NOMO-1 treated with dmso at 0.1 percent for 144 hours (cell line): Measurements from ENCODE around the gene LPXN.
A peak's percentile ranks its signal among the peaks of the same experiment; 100 is the strongest.

Experiments
- DNase-seq: peaks from one replicate; lab custom pipeline; 2025; ENCODE audit not compliant: unreplicated experiment; lab: John Stamatoyannopoulos, UW

LPXN gene

DNA sequence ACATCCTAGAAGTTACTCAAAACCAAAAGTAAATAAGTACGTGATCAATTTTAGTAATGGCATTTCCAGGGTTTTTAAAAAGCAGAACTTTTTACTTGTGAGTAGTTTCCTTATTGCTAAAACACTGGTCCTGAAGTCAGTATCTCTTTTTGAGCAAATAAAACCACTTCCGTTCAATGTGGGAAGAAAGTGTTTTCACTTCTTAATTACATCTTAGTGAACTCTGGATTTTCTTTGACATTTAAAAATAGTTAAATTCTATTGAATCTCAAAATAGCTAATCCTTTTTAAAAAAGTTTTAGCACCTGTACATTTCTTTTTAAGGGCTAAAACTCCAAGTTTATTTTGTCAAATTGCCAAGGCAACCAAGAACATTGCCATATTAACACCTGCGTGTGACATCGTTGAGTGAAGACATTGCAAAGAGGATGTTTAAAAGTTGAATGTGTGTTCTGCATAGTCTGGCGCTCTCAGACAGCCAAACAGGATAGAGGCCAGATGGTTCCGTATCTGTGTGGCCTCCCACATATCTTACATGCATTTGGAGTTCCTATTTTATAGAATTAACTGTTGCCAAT lies 50.5 kb downstream of the LPXN start:
- peak; percentile 29 for DNase-seq

DNA sequence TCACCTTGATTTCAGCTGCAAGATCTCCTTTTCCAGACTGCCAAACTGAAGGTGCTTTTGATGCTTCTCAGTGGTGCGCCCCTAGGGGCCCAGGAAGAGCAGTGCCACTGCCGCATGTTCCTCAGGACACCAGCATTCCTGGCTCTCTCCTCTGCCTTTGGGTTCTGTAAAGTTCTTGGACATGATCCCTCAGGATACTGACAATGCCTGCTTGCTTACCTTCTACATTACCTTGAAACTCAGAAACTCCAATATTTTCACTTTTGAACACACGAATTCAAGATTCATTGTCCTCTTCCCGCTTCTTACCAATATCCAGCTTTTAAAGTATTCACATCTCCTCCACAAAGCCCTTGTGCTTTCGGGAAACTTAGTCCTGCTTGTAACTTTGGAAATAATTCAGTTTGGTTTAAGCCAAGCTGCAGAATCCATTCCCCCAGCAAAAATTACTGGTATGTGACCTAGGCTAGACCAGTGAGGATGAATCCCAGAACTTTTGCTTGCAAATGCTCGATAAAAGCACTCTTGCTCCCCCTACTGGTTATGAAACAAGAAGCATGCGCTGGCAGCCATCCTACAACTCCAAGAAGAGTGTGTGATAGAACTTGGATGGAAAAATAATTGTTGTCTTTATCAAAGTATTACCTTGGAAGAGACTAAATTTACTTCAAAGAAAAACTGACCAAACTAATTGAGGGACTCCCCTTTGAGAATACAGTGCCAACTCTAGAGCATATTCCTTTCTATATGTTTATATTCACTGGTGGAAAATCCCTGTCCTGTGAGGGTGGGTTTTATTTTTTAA lies 51.2 kb downstream of the LPXN start:
- no peak for DNase-seq

DNA sequence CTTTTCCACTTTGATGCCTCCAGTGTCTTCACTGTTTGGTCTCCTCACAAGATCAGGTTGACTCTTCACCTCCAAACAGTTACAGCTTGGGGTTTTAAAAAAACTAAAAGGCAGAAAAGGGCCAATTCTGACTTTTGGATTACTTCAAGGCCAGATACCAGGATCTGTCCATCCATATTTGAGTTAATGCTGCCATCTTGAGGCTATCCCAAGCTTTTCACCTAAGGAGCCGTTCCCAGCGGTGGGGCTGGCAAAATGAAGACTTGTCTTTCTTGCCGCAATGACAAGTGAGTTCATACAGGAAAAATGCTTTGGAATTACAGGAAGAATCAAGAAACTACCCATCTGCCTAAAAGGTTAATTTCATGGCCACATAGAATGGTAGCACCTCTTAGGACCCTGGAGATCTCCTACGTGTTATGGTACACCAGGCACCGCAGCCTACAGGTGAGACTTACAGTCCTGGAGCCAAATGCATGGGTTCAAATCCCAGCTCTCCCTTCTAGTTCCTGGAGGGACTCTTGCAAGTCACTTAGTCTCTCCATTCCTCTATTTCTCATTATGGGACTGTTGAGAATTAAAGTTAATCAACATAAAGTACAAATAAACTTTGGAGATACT lies 61.8 kb downstream of the LPXN start:
- DNase-seq: no peak

DNA sequence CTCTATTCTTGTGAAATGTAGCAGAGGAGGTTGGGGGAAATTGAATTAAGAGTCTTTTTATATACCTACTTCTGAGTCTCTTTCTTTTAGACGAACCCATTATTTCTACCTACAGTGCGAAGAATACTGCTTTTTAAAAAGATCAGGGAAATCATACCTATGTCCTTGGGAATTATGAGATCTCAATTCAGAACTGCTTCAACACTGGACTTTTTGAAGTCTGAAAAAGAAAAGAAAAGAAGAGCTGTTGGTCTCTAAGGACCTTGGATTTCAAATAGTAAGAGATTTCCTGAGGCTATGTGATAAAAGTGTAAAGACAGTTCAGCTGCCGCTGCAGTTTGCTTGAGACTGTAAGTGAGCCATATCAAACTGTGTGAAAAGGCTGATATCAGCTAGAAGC lies 64.0 kb downstream of the LPXN start:
- no peak for DNase-seq

DNA sequence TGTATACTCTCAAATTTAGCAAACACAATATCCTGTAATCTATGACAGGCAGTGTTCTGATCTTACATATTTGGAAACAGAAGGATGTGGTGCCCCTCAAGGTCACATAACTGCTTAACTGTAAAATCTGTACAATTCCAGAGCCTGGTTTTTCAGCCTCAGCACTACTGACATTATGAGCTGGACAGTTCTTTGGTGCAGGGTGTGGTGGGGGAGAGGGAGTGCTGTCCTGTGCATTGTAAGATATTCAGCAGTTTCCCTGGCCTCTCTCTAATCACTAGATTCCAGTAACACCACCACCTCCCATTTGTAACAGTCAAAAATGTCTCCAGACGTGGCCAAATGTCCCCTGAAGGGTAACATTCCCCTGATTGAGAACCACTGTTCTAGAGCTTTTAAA lies 65.9 kb downstream of the LPXN start:
- no peak for DNase-seq

DNA sequence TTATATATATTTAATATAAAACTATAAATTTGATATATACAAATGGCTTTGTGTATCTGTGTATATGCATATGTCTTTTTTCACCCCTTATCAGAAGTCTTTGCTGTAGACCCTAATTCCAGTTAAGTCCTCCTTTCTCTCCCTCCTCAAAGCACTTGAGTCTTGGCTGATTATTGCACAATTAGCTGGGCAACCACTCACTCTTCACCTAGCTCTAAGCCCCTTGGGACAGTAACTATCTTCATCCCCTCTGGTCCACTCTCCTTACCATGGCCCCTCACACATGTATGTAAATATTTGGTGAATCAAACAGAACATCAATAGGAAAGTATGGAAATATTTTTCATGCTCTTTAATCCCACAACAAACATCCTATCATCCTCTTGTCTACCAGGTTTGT lies 66.8 kb downstream of the LPXN start:
- no peak for DNase-seq

DNA sequence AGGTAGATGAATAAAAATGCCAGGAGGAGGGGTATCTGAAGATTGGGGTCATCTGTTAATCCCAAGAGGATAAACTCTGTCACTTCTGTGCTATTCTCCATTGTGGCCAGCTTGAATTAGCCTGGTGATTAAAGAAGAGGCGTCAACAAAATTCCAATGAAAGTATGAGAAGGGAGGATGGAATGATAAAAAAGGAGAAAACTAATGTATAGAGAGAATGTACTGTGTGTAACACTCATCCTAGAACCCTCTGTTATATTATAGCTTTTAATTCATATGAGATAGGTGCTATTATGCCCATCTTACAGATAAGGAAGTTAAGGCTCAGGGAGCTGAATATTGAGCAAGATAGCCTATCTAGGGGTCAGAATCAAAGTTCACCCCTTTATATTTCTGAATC lies 67.7 kb downstream of the LPXN start, which contains the start of gene OR5B21:
Gene OR5B21, minus strand, starts transcription at position 101 of the 400 bp plus-strand sequence. Its CDS starts 0 bp downstream, at position 101.
- DNase-seq: no peak

DNA sequence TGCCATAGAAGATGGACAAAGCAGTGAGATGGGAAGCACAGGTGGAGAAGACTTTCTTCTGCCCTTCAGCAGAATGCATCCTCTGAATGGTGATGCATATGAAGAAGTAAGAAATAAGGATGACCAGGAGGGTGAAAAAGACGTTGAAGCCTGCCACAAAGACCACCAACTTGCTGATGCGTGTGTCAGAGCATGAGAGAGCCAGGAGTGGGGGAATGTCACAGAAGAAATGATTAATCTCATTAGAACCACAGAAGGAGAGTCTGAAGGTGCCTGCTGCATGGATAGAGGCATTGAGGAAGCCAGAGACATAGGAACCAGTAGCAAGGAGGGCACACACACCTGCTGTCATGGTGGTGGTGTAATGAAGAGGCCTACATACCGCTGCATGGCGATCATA lies 68.3 kb downstream of the LPXN start:
- DNase-seq: no peak

DNA sequence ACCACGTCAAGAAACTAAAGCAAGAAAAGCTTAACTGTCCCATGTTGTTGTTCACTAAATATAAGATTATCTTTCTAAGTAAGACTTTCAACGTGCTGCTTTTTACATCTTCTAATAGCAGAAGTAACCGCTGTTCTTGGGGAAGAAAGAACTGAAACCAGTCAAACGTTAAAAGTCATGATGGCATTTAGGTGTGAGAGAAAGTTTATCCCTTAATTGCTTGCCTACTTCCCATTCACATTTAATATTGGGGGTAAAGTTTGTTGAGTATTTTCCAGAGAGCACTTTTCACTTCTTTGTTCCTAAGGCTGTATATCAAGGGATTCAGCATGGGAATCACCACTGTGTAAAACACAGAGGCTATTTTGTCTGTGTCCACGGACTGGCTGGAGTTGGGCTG lies 68.7 kb downstream of the LPXN start:
- DNase-seq: peak; percentile 57

DNA sequence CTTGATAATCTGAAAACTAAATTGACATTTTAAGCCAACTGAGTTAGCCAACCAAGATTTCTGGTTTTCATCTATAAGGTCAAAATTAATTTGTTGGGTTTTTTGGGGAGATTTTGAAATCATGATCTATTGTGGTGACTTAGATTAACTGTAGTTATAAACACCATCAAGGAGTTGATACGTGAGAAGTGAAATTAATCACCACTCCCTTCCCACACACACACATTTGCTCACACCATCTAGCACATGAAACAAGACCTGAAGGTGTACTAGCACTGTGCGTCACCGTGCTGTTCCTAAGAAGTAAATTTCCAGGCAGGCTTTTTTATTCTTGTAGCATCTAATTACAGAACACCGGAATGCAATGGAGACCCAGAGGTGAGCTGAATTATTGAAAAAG lies 69.8 kb downstream of the LPXN start:
- DNase-seq: no peak

DNA sequence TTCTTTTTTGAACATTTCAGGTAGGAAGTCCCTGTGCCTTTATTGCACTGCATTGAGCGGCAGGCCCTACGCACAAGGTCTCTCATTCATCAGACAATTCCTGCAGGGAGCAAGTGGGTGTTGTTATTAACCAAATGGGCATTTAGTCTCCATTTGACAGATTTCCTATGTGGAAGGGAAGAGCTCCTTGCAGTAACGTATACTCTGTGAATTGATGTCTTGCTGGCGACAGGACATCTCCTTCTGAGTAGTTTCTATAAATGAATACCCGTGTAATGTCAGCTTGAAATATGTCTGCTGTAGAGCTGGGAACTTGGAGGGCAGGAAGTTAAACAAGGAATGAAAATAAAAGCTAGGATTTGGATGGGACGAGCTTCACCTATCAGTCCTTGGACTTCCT lies 71.4 kb downstream of the LPXN start:
- DNase-seq: no peak

DNA sequence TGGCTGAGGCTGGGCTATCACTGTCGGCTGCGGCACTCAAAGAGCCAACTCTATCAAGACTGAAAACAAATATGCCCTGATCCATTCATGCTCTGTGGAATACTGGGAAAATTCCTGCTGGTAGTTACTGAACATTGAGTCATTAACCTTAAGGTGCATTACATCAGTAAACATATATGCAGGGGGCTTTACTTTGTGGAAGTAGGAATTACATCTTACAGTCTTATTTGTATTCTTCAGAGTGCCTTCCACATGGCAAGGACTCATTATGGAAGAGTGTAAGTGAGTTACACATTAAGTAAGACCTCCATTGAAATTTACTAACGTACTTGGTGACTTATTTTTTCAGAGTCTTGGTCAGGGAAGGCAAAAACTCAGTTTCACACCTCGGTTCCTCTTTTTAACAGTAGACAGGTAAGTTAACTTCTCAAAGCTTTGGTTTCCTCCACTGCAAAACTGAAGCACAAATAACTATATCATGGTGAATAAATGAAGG lies 72.2 kb downstream of the LPXN start:
- no peak for DNase-seq

DNA sequence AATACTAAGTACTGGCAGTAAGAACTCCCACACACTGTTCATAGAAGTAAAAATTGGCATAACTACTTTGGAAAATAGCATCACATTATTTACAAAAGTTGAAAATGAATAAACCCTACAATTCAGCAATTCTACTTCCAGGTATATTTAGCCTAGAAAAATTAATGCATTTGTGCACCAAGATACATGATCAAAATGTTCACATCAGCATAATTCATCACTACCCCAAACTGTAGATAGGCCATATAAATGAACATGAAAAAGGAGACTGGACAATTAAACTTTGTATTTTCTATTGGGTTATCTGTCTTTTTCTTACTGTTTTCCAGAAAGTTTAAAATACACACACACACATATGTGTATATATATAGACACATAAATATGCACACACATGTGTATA lies 73.7 kb downstream of the LPXN start:
- DNase-seq: no peak

DNA sequence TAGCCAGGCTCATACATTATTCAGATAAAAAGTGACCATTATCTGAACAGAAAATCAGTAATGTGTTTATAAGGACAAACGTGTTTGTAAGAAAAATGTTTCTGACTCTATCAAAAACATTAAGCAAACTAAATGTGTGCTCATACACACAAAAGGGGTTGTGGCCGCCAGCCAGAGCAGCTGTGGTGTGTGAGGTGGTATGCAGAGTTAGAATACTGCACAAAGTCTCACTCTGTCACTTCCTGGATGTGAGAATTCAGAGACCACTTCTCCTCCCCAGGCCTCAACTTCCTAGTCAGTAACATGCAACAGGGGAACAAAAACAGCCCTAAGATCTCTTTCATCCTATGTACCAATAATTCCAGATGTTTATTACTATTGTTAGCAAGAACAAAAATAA lies 77.2 kb downstream of the LPXN start:
- no peak for DNase-seq

DNA sequence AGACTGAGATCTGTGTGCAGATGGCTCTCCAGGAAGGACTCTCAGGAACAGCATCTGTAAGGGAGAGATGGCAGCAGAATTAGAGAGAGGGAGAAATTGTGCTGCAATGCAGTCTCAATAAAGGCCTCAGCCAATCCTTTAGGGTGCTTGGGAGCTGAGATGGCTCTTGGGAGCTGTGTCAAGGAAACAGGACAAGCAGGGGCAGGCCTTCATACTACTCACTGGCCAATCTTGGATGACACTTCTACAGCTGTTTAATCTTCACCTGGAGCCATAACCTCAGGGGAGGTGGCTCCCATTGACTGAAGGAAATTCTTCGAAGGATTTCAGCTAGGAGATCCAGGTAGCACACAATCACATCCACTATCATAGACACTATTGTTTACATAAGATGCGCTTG lies 77.7 kb downstream of the LPXN start:
- DNase-seq: no peak

DNA sequence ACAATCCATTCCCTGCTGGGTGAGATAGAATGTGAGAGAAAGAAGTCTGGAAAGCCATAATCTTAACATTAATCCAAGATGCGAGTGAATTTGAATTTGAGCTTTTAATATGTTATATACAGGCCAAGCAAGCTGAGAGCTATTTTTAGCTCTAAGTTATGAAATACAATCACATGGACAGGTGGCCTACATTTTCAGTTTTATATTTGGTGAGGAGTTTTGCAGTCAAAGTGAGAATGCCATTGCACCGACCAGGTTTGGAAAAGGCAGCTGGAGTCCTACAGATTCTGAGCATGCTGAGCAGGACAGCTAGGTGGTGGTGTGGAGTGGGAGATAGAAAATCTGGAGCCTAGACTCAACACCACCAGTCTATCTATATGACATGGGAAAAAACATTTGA lies 79.8 kb downstream of the LPXN start:
- DNase-seq: no peak

DNA sequence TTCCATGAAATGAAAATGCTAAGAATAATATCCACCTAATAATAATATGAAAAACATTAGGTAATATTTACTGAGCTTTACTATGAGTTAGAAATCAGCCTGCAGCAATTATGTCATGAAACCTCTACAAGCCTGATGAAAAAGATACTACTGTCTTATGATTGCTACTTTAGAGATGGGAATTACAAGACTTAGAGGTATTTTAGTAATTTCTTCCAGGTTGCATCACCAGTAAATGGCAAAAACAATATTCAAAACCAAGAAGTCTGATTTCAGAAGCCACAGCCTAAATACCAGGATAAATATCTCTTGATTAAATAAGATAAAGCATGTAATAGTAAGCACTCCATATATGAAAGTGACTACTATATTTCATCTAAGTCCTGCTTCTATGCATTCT lies 81.6 kb downstream of the LPXN start:
- DNase-seq: no peak

DNA sequence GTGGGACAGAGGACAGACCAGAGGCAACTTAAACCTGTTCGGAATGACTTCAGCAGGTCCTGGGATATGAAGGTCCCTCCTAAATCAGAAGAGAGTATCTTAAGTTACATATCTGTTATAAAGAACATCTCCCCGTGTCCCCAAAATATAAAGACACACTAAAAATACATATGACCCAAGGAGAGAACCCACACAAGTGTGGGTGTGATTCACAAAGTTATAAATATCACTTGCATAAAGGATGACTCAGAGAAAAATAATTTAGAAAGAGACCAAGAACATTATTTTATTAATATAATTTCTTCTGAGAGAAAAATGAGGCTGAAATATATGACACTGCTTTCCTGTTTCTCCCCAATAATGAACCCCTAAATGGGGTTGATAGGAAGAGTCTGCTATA lies 82.0 kb downstream of the LPXN start:
- DNase-seq: no peak

DNA sequence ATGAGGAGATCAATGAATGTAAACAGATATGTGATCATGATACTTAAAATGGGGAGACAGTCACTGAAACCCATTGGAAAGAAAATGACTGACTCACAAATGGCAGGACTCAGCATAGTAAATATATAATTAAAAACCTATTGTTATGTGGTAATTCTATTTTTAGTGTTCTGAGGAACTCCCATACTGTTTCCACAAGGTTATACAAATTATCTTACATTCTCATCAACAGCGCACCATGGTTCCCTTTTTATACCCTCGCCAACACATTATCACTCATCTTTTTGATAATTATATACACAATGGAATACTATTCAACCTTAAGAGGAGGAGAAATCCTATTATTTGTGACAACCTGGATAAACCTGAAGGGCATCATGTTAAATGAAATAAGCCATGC lies 84.8 kb downstream of the LPXN start:
- DNase-seq: no peak

DNA sequence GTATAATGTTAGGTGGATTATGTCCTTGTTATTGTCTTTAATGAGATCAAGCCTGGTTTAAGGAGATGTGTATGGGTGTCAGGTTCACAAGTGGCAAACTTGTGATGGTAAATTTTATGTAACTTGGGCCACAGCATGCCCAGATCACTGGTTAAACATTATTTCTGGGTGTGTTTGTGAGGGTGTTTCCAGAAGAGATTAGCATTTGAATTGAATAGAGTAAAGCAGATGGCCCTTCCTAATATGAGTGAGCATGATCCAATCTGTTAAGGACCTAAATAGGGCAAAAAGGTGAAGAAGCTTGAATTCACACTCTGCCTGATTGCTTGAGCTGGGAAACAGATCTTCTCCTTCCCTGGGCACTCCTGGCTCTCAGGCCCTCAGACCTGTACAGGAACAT lies 88.5 kb downstream of the LPXN start:
- no peak for DNase-seq

DNA sequence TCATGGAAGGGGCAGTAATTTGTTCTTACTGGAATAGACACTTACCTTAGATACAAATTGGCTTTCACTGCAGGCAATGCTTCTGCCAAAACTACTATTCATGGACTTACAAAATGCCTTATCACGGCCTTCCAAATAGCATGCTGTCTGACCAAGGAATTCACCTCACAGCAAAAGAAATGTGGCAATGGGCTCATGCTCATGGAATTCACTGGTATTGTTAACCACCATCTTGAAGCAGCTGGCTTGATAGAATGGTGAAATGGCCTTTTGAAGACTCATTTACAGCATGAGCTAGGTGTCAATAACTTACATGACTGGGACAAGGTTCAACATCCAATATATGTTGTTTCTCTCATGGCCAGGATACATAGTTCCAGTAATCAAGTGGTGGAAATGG lies 89.7 kb downstream of the LPXN start:
- no peak for DNase-seq
